K562 (cell line): ENCODE data around the gene ATP8B4. TPM values are rescaled to one million over a fixed set of nuclear protein-coding genes. Genes with fewer than 3 reads are reported as not detected.

Experiments used
- CC2D1A ChIP-seq: fragments of 450-650 bp; IDR thresholded peaks from 2 replicates; pipeline ENCODE4 v1.6.1; 2017; ENCODE audit warnings: mild to moderate bottlenecking
- CHAMP1 ChIP-seq: fragments of 450-650 bp; IDR thresholded peaks from 2 replicates; pipeline ENCODE4 v1.6.1; 2016; ENCODE audit warnings: mild to moderate bottlenecking
- CREB3L1 ChIP-seq: fragments of 450-650 bp; IDR thresholded peaks from 2 replicates; pipeline ENCODE4 v1.6.1; 2014; ENCODE audit warnings: low read depth, mild to moderate bottlenecking, moderate library complexity, borderline replicate concordance
- E4F1 ChIP-seq: fragments of 250-450 bp; sonication (Bioruptor Pico); IDR thresholded peaks from 2 replicates; pipeline ENCODE4 v1.5.0; 2021; ENCODE audit warnings: mild to moderate bottlenecking, borderline replicate concordance
- ETS1 ChIP-seq: conservative IDR thresholded peaks from 2 replicates; pipeline ENCODE4 v1.6.1; 2011; ENCODE audit warnings: low read depth, mild to moderate bottlenecking, low read length; ENCODE audit not compliant: control insufficient read depth
- ETS2 ChIP-seq: IDR thresholded peaks from 2 replicates; pipeline ENCODE4 v1.6.1; 2016; ENCODE audit warnings: borderline replicate concordance, missing genetic modification characterization, mild to moderate bottlenecking, moderate library complexity, missing compliant biosample characterization; ENCODE audit not compliant: poor library complexity, severe bottlenecking
- FOXA3 ChIP-seq, 2 experiments: fragments of 450-650 bp in 1 of 2; sonication (generic) in 1 of 2; formaldehyde crosslinking; IDR thresholded peaks in 1 of 2; conservative IDR thresholded peaks in 1 of 2; 2 replicates each; pipeline versions ENCODE4 v1.4.0 to v1.8.0; 2020 to 2022; ENCODE audit warnings: mild to moderate bottlenecking in 2 of 2, missing genetic modification reagents in 1 of 2
- HMGN3 ChIP-seq: IDR thresholded peaks from 2 replicates; pipeline ENCODE4 v1.6.1; 2011; ENCODE audit warnings: borderline replicate concordance, low read depth, mild to moderate bottlenecking, mixed read lengths, low read length; ENCODE audit not compliant: insufficient read length; ENCODE audit errors: extremely low read depth
- KLF16 ChIP-seq: IDR thresholded peaks from 2 replicates; pipeline ENCODE4 v1.6.1; 2016; ENCODE audit warnings: antibody characterized with exemption
- MTA1 ChIP-seq: fragments of 450-650 bp; IDR thresholded peaks from 2 replicates; pipeline ENCODE4 v1.6.1; 2017; ENCODE audit warnings: borderline replicate concordance
- NR1H2 ChIP-seq: sonication (generic); formaldehyde crosslinking; IDR thresholded peaks from 2 replicates; pipeline ENCODE4 v1.4.0; 2020; ENCODE audit warnings: mild to moderate bottlenecking, missing genetic modification reagents
- NRF1 ChIP-seq, 2 experiments: fragments of 450-650 bp; IDR thresholded peaks in 1 of 2; conservative IDR thresholded peaks in 1 of 2; 2 replicates each; pipeline ENCODE4 v1.6.1; 2014; ENCODE audit warnings: mild to moderate bottlenecking in 2 of 2
- PHB ChIP-seq: fragments of 250-450 bp; sonication (Bioruptor Pico); IDR thresholded peaks from 2 replicates; pipeline ENCODE4 v1.5.0; 2021
- PHF8 ChIP-seq: fragments of 200-600 bp; sonication (generic); IDR thresholded peaks from 2 replicates; pipeline ENCODE4 v1.6.1; 2012; ENCODE audit warnings: mixed run types, mild to moderate bottlenecking, inconsistent platforms, low read length, moderate library complexity, borderline replicate concordance
- SMAD2 ChIP-seq: fragments of 150-350 bp; IDR thresholded peaks from 2 replicates; pipeline ENCODE4 v1.6.1; 2014; ENCODE audit warnings: low read depth, mild to moderate bottlenecking, low read length
- TOE1 ChIP-seq, 2 experiments: fragments of 450-650 bp in 1 of 2; sonication (generic) in 1 of 2; formaldehyde crosslinking in 1 of 2; IDR thresholded peaks; 2 replicates each; pipeline versions ENCODE4 v1.7.1 to v1.8.0; 2016 to 2022; ENCODE audit warnings: borderline replicate concordance in 2 of 2, mild to moderate bottlenecking in 2 of 2, antibody characterized with exemption in 1 of 2, inconsistent platforms in 1 of 2, low read depth in 1 of 2, missing genetic modification reagents in 1 of 2, moderate library complexity in 1 of 2
- TRIM28 ChIP-seq: fragments of 450-650 bp; IDR thresholded peaks from 2 replicates; pipeline ENCODE4 v1.6.1; 2017
- YBX1 ChIP-seq: fragments of 450-650 bp; IDR thresholded peaks from 2 replicates; pipeline ENCODE4 v1.7.1; 2016; ENCODE audit warnings: mild to moderate bottlenecking
- ZBTB1 ChIP-seq: sonication (generic); formaldehyde crosslinking; IDR thresholded peaks from 2 replicates; pipeline ENCODE4 v1.8.1; 2023; ENCODE audit warnings: missing genetic modification reagents, low read depth, mild to moderate bottlenecking, borderline replicate concordance
- ZNF12 ChIP-seq: sonication (generic); formaldehyde crosslinking; IDR thresholded peaks from 2 replicates; pipeline ENCODE4 v1.4.0; 2020; ENCODE audit warnings: mild to moderate bottlenecking, missing genetic modification reagents
- ZNF316 ChIP-seq: fragments of 450-650 bp; IDR thresholded peaks from 2 replicates; pipeline ENCODE4 v1.6.1; 2016
- ZNF717 ChIP-seq: fragments of 250-450 bp; sonication (Bioruptor Pico); IDR thresholded peaks from 2 replicates; pipeline ENCODE4 v1.5.0; 2021
- ZNF77 ChIP-seq: fragments of 250-450 bp; sonication (Bioruptor Pico); IDR thresholded peaks from 2 replicates; pipeline ENCODE4 v1.5.0; 2020
- polyA plus RNA-seq, 8 experiments: library from polyadenylated mRNA; depleted of rRNA in 4 of 8; stranded (reverse) in 5 of 8; unstranded in 3 of 8; fragments of >200 nt; fragmentation: Nextera tagmentation in 2 of 8; fragmentation: Illumina TruSeq in 1 of 8; extraction: Ambion mirVana in 2 of 8; extraction: Trizol in 1 of 8; gene quantifications; 2 replicates each; pipeline versions ENCODE4 v1.2.1 to v1.2.3, GENCODE V29; 2011 to 2014; ENCODE audit warnings: inconsistent platforms in 1 of 8, missing spikeins in 1 of 8
- total RNA-seq, 7 experiments: library from RNA; depleted of rRNA in 6 of 7; stranded (reverse); fragments of >200 nt in 6 of 7; fragmentation: Illumina TruSeq in 2 of 7; extraction: Trizol in 2 of 7; gene quantifications; 2 replicates each; pipeline versions ENCODE4 v1.2.1 to v1.2.3, GENCODE V29; 2011 to 2021; ENCODE audit warnings: low replicate concordance in 1 of 7

The ATP8B4 gene
- total and polyA plus RNA-seq, 9 of the 15 experiments (the other 6 are each of a cell fraction or from before 2014, with no cell fraction given) = 0.14 to 2.5 (median 0.44) TPM

GRCh38 chr15:50137330-50137761 lies 18.3 kb upstream of the ATP8B4 start (continued):
- TF ChIP-seq PHF8 (no peak), ZNF12 (CRISPR knock-in tag) (no peak), FOXA3 (CRISPR knock-in tag; conservative IDR thresholded peaks at IDR 0.05 in 1 of 2, IDR thresholded peaks at IDR 0.05 in 1 of 2) (no peak), E4F1 (CRISPR knock-in tag) (no peak), CC2D1A (no peak), ETS1 (no peak), NRF1 (conservative IDR thresholded peaks at IDR 0.05 in 1 of 2, IDR thresholded peaks at IDR 0.05 in 1 of 2) (peak in 1 of 2 experiments; percentile 23; a peak in 1 of 4 replicates), ZNF316 (no peak), CREB3L1 (no peak), HMGN3 (no peak), TRIM28 (no peak), TOE1 (IDR thresholded peaks at IDR 0.05; ENCODE audit: borderline replicate concordance) (no peak), TOE1 (CRISPR knock-in tag; IDR thresholded peaks at IDR 0.05; ENCODE audit: borderline replicate concordance, low read depth) (no peak), NR1H2 (CRISPR knock-in tag) (no peak), KLF16 (no peak), YBX1 (no peak), ZBTB1 (CRISPR knock-in tag) (no peak), MTA1 (0 out of 2 replicates have a peak, but pooled peaks have one; percentile 62), ZNF717 (no peak), CHAMP1 (no peak), SMAD2 (no peak), PHB (CRISPR knock-in tag) (no peak), ZNF77 (CRISPR knock-in tag) (no peak), ETS2 (tag) (no peak)
